ENCODE data around the gene SLC9A2. TPM values are rescaled to one million over a fixed set of nuclear protein-coding genes. Genes with fewer than 3 reads are reported as not detected.

Gene SLC9A2
- total and polyA plus RNA-seq, 2 donors (not counting 1 experiment from before 2014, with no cell fraction given): not detected

GRCh38 chr2:102708847-102709559 lies 89.7 kb downstream of the SLC9A2 start:
- Histone ChIP-seq H3K9me3 (ENCODE audit: control insufficient read depth, insufficient read depth, low read depth, low read length) (no peaks in the 10 kb centered on the region), H3K4me2 (ENCODE audit: extremely low read depth, insufficient read depth, low read length) (no peak overlapping the region), H3K4me1 (ENCODE audit: control insufficient read depth, extremely low read depth, insufficient read depth, low read length) (no peaks in the 10 kb centered on the region), H3K27me3 (ENCODE audit: control insufficient read depth, insufficient read depth, low read length) (peaks cover 5% of the 10 kb centered on the region), H4K20me1 (ENCODE audit: control insufficient read depth, extremely low read depth, insufficient read depth, low read length) (no peaks in the 10 kb centered on the region), H3K9ac (ENCODE audit: insufficient read depth, low read length) (no peak overlapping the region), H3K36me3 (ENCODE audit: control insufficient read depth, insufficient read depth, low read length) (no peaks in the 10 kb centered on the region), H2AFZ (ENCODE audit: low read length) (no peak overlapping the region), H3K4me3 (replicated peaks in 1 of 4; ENCODE audit: control extremely low read depth in 1 of 4, insufficient read depth in 1 of 4, low read depth in 3 of 4, low read length in 4 of 4) (no peak overlapping the region), H3K79me2 (ENCODE audit: control insufficient read depth, insufficient read depth, low read length) (no peaks in the 10 kb centered on the region), H3K27ac (ENCODE audit: insufficient read depth, low read length) (no peak overlapping the region)
- peak; percentile 30 to 59 for DNase-seq (ENCODE audit: low read depth in 2 of 2)
- TF ChIP-seq EZH2 (IDR thresholded peaks at IDR 0.05; ENCODE audit: low read length, missing control alignments): no peak
- TF ChIP-seq CTCF (conservative IDR thresholded peaks at IDR 0.05 in 1 of 2, IDR thresholded peaks at IDR 0.05 in 1 of 2; ENCODE audit: low read depth in 1 of 2, low read length in 2 of 2): no peak

- no peak overlapping the region for H3K9ac ChIP-seq (ENCODE audit: insufficient read depth, low read length)
- no peaks in the 10 kb centered on the region for H3K4me1 ChIP-seq (ENCODE audit: control insufficient read depth, extremely low read depth, insufficient read depth, low read length)
- TF ChIP-seq CTCF (conservative IDR thresholded peaks at IDR 0.05 in 1 of 2, IDR thresholded peaks at IDR 0.05 in 1 of 2; ENCODE audit: low read depth in 1 of 2, low read length in 2 of 2) (no peak), EZH2 (IDR thresholded peaks at IDR 0.05; ENCODE audit: low read length, missing control alignments) (no peak)
- no peak overlapping the region for H2AFZ ChIP-seq (ENCODE audit: low read length)
- H3K4me3 ChIP-seq (replicated peaks in 1 of 4; ENCODE audit: control extremely low read depth in 1 of 4, insufficient read depth in 1 of 4, low read depth in 3 of 4, low read length in 4 of 4): no peak overlapping the region
- no peaks in the 10 kb centered on the region for H3K9me3 ChIP-seq (ENCODE audit: control insufficient read depth, insufficient read depth, low read depth, low read length)
- no peaks in the 10 kb centered on the region for H3K27me3 ChIP-seq (ENCODE audit: control insufficient read depth, insufficient read depth, low read length)
- no peaks in the 10 kb centered on the region for H3K79me2 ChIP-seq (ENCODE audit: control insufficient read depth, insufficient read depth, low read length)
- H3K4me2 ChIP-seq (ENCODE audit: extremely low read depth, insufficient read depth, low read length): no peak overlapping the region
- peak; percentile 41 to 68 for DNase-seq (ENCODE audit: low read depth in 2 of 2)
- no peaks in the 10 kb centered on the region for H4K20me1 ChIP-seq (ENCODE audit: control insufficient read depth, extremely low read depth, insufficient read depth, low read length)
- H3K27ac ChIP-seq (ENCODE audit: insufficient read depth, low read length): no peak overlapping the region
- peaks cover 5% of the 10 kb centered on the region for H3K36me3 ChIP-seq (ENCODE audit: control insufficient read depth, insufficient read depth, low read length)
These were observed 98.1 kb downstream of the SLC9A2 start for GRCh38 chr2:102717308-102718018.

GRCh38 chr2:102718387-102719316 lies 99.3 kb downstream of the SLC9A2 start:
- H3K27me3 ChIP-seq (ENCODE audit: control insufficient read depth, insufficient read depth, low read length): no peaks in the 10 kb centered on the region
- peaks cover 5% of the 10 kb centered on the region for H3K36me3 ChIP-seq (ENCODE audit: control insufficient read depth, insufficient read depth, low read length)
- no peaks in the 10 kb centered on the region for H3K79me2 ChIP-seq (ENCODE audit: control insufficient read depth, insufficient read depth, low read length)
- H3K9me3 ChIP-seq (ENCODE audit: control insufficient read depth, insufficient read depth, low read depth, low read length): no peaks in the 10 kb centered on the region
- H3K4me2 ChIP-seq (ENCODE audit: extremely low read depth, insufficient read depth, low read length): no peak overlapping the region
- H3K4me1 ChIP-seq (ENCODE audit: control insufficient read depth, extremely low read depth, insufficient read depth, low read length): no peaks in the 10 kb centered on the region
- no peak overlapping the region for H3K9ac ChIP-seq (ENCODE audit: insufficient read depth, low read length)
- H2AFZ ChIP-seq (ENCODE audit: low read length): no peak overlapping the region
- no peak overlapping the region for H3K27ac ChIP-seq (ENCODE audit: insufficient read depth, low read length)
- no peaks in the 10 kb centered on the region for H4K20me1 ChIP-seq (ENCODE audit: control insufficient read depth, extremely low read depth, insufficient read depth, low read length)
- no peak for DNase-seq (ENCODE audit: low read depth in 2 of 2)
- TF ChIP-seq CTCF (conservative IDR thresholded peaks at IDR 0.05 in 1 of 2, IDR thresholded peaks at IDR 0.05 in 1 of 2; ENCODE audit: low read depth in 1 of 2, low read length in 2 of 2): no peak
- no peak for TF ChIP-seq EZH2 (IDR thresholded peaks at IDR 0.05; ENCODE audit: low read length, missing control alignments)
- no peak overlapping the region for H3K4me3 ChIP-seq (replicated peaks in 1 of 4; ENCODE audit: control extremely low read depth in 1 of 4, insufficient read depth in 1 of 4, low read depth in 3 of 4, low read length in 4 of 4)
